SU-DHL-6 (cell line): ENCODE measurements around the gene MEA1.
A peak's percentile ranks its signal among the peaks of the same experiment; 100 is the strongest.

Experiments
- H2AFZ ChIP-seq: fragments of 200-600 bp; sonication (generic); 2 replicates; pipeline ENCODE4 v1.6.1; 2014; ENCODE audit warnings: low read depth, mild to moderate bottlenecking, moderate library complexity, mixed read lengths, antibody characterized with exemption, low read length; ENCODE audit not compliant: severe bottlenecking
- H3F3A ChIP-seq: fragments of 200-600 bp; shearing (Covaris generic); 2 replicates; pipeline ENCODE4 v1.6.0; 2016; ENCODE audit warnings: antibody characterized with exemption, mild to moderate bottlenecking; ENCODE audit not compliant: insufficient read depth
- H3K27ac ChIP-seq: fragments of 200-600 bp; sonication (generic); 2 replicates; pipeline ENCODE4 v1.5.1; 2016; ENCODE audit warnings: low read depth, mild to moderate bottlenecking, low read length, moderate library complexity, mixed read lengths
- H3K27me3 ChIP-seq: fragments of 200-600 bp; sonication (generic), shearing (Covaris generic); 2 replicates; pipeline ENCODE4 v1.6.0; 2014; ENCODE audit warnings: mild to moderate bottlenecking, low read length
- H3K36me3 ChIP-seq: fragments of 200-600 bp; sonication (generic); 2 replicates; pipeline ENCODE4 v1.6.1; 2014; ENCODE audit warnings: mild to moderate bottlenecking, low read length, mixed read lengths
- H3K4me2 ChIP-seq: fragments of 300-600, 200-600 bp; shearing (Covaris generic), sonication (generic); 2 replicates; pipeline ENCODE4 v1.6.0; 2014; ENCODE audit warnings: low read length, low read depth, mild to moderate bottlenecking; ENCODE audit not compliant: poor library complexity, severe bottlenecking
- H3K4me3 ChIP-seq: fragments of 200-600 bp; sonication (generic); 2 replicates; pipeline ENCODE4 v1.5.1; 2014; ENCODE audit warnings: antibody characterized with exemption, low read length, mild to moderate bottlenecking, mixed read lengths; ENCODE audit not compliant: insufficient read depth, poor library complexity, severe bottlenecking
- H3K79me2 ChIP-seq: fragments of 200-600 bp; sonication (generic); 2 replicates; pipeline ENCODE4 v1.6.1; 2014; ENCODE audit warnings: mild to moderate bottlenecking, low read length, moderate library complexity; ENCODE audit not compliant: insufficient read depth
- H3K9ac ChIP-seq: fragments of 200-600 bp; sonication (generic); 2 replicates; pipeline ENCODE4 v1.7.0; 2014; ENCODE audit warnings: mild to moderate bottlenecking, low read length
- H3K9me2 ChIP-seq: fragments of 200-600 bp; sonication (generic); replicated peaks from 2 replicates; pipeline ENCODE4 v1.6.1; 2014; ENCODE audit warnings: low read length; ENCODE audit not compliant: insufficient read depth
- H3K9me3 ChIP-seq: fragments of 200-600 bp; sonication (generic); 2 replicates; pipeline ENCODE4 v1.6.1; 2014; ENCODE audit warnings: low read length, mixed read lengths; ENCODE audit not compliant: insufficient read depth
- H4K20me1 ChIP-seq: fragments of 200-600 bp; sonication (generic); 2 replicates; pipeline ENCODE4 v1.6.1; 2014; ENCODE audit warnings: low read depth, mild to moderate bottlenecking, antibody characterized with exemption, low read length, moderate library complexity, mixed read lengths
- EZH2phosphoT487 ChIP-seq: fragments of 200-600 bp; sonication (generic), shearing (Covaris generic); conservative IDR thresholded peaks from 2 replicates; pipeline ENCODE4 v1.6.1; 2018; ENCODE audit warnings: mild to moderate bottlenecking, antibody characterized with exemption, low read length, moderate library complexity, mixed read lengths
- TF ChIP-seq, protein P1 (sequence below): fragments of 200-600 bp; sonication (generic); IDR thresholded peaks from one replicate; pipeline ENCODE4 v1.5.1; 2017; ENCODE audit warnings: antibody characterized with exemption, mild to moderate bottlenecking, low read length, moderate library complexity; ENCODE audit not compliant: insufficient read depth, poor library complexity, severe bottlenecking

Gene MEA1

DNA sequence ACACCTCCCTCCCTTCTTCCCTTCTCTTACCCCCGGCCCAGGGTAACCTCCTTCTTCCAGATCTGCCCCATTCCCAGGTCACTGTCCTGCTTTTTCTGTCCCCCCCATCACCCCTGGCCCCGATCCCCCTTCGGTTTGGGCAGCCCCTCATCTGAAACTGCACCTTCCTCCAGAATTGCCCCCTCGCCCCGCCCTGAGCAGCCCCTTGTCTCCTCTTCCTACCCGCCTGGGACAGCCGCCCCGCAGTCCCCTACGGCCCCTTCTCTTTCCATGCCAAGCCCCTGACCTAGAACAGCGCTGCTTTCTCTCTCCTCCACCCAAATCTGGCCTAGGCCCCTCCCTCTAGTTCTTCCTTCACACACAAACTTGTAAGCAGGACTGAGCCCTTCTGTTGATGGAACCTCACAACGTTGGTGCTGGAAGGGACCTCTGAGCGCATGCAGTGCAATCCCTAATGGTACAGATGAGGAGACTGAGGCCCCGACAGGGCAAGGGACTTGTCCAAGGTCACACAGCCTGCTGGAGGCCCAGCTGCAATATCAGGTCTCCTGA is 28.7 kb downstream of the MEA1 start:
- Histone ChIP-seq H3K4me3 (peak overlapping the region; percentile 67), H3K9me3 (no peaks in the 10 kb centered on the region), H3K79me2 (peaks cover 11% of the 10 kb centered on the region), H3K9ac (peak overlapping the region; percentile 77), H2AFZ (peak overlapping the region; percentile 44), H3K4me2 (peak overlapping the region; percentile 58), H4K20me1 (no peaks in the 10 kb centered on the region), H3K27me3 (no peaks in the 10 kb centered on the region), H3K36me3 (no peaks in the 10 kb centered on the region), H3K27ac (peak overlapping the region; percentile 20; the same call in 1 of the 2 replicates), H3K9me2 (no peaks in the 10 kb centered on the region), H3F3A (peaks cover 8% of the 10 kb centered on the region; the same call in 1 of the 2 replicates)
- TF ChIP-seq, protein P1, sequence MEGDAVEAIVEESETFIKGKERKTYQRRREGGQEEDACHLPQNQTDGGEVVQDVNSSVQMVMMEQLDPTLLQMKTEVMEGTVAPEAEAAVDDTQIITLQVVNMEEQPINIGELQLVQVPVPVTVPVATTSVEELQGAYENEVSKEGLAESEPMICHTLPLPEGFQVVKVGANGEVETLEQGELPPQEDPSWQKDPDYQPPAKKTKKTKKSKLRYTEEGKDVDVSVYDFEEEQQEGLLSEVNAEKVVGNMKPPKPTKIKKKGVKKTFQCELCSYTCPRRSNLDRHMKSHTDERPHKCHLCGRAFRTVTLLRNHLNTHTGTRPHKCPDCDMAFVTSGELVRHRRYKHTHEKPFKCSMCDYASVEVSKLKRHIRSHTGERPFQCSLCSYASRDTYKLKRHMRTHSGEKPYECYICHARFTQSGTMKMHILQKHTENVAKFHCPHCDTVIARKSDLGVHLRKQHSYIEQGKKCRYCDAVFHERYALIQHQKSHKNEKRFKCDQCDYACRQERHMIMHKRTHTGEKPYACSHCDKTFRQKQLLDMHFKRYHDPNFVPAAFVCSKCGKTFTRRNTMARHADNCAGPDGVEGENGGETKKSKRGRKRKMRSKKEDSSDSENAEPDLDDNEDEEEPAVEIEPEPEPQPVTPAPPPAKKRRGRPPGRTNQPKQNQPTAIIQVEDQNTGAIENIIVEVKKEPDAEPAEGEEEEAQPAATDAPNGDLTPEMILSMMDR, result no peak
- TF ChIP-seq EZH2phosphoT487, result no peak

DNA sequence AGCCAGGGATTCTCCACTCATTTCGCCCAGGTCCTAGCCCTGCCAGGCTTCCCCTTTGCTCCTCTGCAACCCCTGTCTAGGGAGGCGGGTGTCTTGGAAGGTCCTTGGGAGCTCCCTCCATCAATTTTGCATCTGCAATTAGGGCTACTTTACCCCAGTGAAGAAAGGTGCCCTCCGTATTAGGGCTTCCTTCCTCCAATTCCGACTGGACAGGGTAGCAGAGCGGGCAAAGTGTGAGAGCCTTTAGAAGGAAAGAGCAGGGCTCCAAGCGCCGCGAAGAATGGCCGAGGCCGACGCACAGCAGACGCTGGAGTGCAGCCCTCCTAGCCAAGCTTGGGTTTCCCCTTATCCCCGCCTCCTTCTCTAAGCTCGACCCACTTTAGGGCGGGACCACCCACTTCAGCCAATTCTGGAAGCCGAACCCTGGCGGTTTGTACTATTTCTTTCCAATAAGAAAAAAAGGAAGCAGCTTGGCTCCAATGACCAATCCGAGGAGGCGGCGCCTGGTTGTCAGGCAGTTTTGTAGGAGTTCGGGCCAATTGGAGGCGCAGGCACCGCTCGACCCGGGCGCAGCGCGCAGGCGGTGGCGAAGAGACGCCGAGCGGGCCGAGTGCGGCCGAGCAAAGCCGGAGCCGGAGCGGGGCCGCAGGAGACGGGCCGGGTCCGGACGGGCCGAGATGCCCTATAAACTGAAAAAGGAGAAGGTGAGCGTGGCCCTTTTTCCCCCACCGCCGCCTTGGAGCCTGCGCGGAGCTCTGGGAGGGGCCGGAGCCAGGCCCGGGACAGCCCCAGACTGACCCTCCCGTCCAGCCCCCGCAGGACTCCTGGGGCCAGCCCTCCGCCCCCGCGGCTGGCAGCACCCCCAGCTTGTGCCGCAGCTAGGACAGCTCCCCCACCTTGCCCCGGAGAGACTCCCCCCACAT is 29.5 kb downstream of the MEA1 start, which contains the start of gene PPP2R5D:
TSS of gene PPP2R5D (plus strand) at position 570 of the 923 bp plus-strand sequence. CDS start at position 678, 108 bp downstream.
- H3K79me2 ChIP-seq, result peaks cover 11% of the 10 kb centered on the region
- no peaks in the 10 kb centered on the region for H3K36me3 ChIP-seq
- peak within 1 kb of the TSS; percentile 71 for H2AFZ ChIP-seq
- no peaks in the 10 kb centered on the region for H3K9me3 ChIP-seq
- H3K9me2 ChIP-seq, result no peaks in the 10 kb centered on the region
- H4K20me1 ChIP-seq, result no peaks in the 10 kb centered on the region
- peak within 1 kb of the TSS; percentile 67 for H3K4me2 ChIP-seq
- peaks cover 8% of the 10 kb centered on the region; the same call in 1 of the 2 replicates for H3F3A ChIP-seq
- TF ChIP-seq, protein P1, result no peak
- no peak for TF ChIP-seq EZH2phosphoT487
- H3K4me3 ChIP-seq, result peak within 1 kb of the TSS; percentile 67
- H3K27ac ChIP-seq, result peak within 1 kb of the TSS; percentile 20
- H3K27me3 ChIP-seq, result no peaks in the 10 kb centered on the region
- H3K9ac ChIP-seq, result peak within 1 kb of the TSS; percentile 77

DNA sequence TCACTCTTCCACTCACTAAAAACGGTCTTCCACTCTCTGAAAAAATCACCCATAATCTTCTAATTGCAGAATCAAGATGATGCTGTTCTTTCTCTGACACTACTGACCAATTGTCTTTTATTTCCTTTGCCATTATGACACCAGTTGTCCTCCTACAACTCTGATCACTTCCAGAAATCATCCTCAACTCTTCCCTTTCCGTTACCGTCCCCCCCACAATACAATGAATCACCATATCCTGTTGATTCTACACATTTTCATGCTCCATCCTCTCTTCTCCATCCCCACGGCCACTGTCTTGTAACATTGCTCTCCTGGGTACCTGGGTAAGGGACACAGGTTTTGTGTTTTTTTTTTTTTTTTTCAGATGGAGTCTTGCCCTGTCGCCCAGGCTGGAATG is 31.9 kb downstream of the MEA1 start:
- Histone ChIP-seq H3K9me3 (no peaks in the 10 kb centered on the region), H3K4me2 (no peak overlapping the region), H2AFZ (no peak overlapping the region), H3K79me2 (peaks cover 28% of the 10 kb centered on the region), H3K27me3 (no peaks in the 10 kb centered on the region), H3K9me2 (no peaks in the 10 kb centered on the region), H4K20me1 (no peaks in the 10 kb centered on the region), H3K4me3 (no peak overlapping the region), H3K36me3 (peaks cover 2% of the 10 kb centered on the region; the same call in 1 of the 2 replicates), H3F3A (peaks cover 9% of the 10 kb centered on the region), H3K9ac (no peak overlapping the region), H3K27ac (no peak overlapping the region)
- TF ChIP-seq, protein P1, result no peak
- no peak for TF ChIP-seq EZH2phosphoT487
